Astrocyte of the cerebellum (primary cell): Measurements from ENCODE around the gene FBXO40.

ENCODE experiments used
- DNase-seq: peaks from one replicate; pipeline ENCODE4 v3.0.0-alpha.2; 2011; ENCODE audit warnings: low read depth
- H3K4me3 ChIP-seq: 2 replicates; pipeline ENCODE4 v1.5.1; 2011; ENCODE audit warnings: mild to moderate bottlenecking, low read depth, low read length, moderate library complexity
- in situ Hi-C: cut with HindIII; loops from 2 replicates; pipeline ENCODE4 v1.10.0; 2017; ENCODE audit warnings: low sequenced_read_pairs
- TF ChIP-seq, protein P1 (sequence below): IDR thresholded peaks from 2 replicates; pipeline ENCODE4 v1.5.1; 2012; ENCODE audit warnings: low read length, low read depth, moderate library complexity, mild to moderate bottlenecking; ENCODE audit errors: missing control alignments

Gene FBXO40

GRCh38 chr3:121606106-121606505 is 12.9 kb downstream of the FBXO40 start:
- H3K4me3 ChIP-seq = no peak overlapping the region
- TF ChIP-seq, protein P1, sequence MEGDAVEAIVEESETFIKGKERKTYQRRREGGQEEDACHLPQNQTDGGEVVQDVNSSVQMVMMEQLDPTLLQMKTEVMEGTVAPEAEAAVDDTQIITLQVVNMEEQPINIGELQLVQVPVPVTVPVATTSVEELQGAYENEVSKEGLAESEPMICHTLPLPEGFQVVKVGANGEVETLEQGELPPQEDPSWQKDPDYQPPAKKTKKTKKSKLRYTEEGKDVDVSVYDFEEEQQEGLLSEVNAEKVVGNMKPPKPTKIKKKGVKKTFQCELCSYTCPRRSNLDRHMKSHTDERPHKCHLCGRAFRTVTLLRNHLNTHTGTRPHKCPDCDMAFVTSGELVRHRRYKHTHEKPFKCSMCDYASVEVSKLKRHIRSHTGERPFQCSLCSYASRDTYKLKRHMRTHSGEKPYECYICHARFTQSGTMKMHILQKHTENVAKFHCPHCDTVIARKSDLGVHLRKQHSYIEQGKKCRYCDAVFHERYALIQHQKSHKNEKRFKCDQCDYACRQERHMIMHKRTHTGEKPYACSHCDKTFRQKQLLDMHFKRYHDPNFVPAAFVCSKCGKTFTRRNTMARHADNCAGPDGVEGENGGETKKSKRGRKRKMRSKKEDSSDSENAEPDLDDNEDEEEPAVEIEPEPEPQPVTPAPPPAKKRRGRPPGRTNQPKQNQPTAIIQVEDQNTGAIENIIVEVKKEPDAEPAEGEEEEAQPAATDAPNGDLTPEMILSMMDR = no peak
- DNase-seq = no peak
- in situ Hi-C loops = no loop called here

DNA sequence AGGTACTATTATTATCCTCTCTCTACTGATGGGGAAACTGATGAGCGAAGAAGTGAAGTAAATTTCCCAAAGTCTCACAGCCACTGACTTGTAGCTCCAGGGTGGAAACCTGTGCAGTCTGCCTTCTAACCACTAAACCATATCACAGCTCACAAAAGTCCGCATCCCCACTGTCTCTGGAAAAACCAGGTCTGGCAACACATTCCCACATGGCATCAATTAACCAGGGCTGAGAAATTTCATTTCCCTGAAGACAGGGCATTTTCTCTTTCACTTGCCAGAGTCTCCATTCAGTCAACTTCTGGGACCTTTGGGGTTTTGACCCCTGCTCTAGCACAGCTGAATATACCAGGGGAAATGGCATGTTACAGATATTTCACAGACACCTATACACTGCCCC is 26.5 kb downstream of the FBXO40 start:
- in situ Hi-C loops = no loop called here
- TF ChIP-seq, protein P1 = no peak
- no peak overlapping the region for H3K4me3 ChIP-seq
- DNase-seq = no peak

- TF ChIP-seq, protein P1 = no peak
- no peak overlapping the region for H3K4me3 ChIP-seq
- no peak for DNase-seq
- in situ Hi-C loops = no loop called here
Measured at GRCh38 chr3:121621491-121621890, 28.3 kb downstream of the FBXO40 start.

DNA sequence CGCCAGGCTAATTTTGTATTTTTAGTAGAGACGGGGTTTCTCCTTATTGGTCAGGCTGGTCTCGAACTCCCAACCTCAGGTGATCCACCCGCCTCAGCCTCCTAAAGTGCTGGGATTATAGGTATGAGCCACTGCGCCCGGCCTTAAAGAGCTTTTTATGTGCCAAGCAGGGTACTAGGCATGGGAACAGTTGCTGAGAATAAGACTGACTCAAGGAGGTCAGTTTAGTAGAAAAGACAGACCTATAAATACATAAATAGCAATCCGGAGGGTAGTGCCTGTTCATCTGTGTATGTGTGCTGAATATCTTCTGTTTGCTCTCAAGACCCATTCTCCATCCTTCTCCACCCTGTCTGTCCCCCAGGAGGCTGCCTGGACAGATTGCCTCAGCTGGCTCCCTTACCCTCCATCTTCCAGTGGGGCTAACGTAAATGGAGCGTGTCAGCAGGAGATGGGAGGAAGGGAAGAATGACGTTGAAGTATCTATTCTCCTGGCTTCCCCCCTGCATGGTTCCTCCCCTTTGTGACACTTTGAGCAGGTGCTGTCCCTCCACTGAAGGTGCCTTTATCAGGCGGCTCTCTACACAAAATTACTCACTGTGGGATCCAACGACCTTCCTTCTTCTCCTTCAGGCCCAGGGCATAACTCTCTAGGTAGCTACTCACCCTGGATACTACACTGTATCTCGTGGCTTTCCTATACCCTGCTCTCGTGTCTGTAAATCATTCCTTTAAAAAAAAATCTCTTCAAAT is 31.1 kb downstream of the FBXO40 start:
- H3K4me3 ChIP-seq = no peak overlapping the region
- DNase-seq = no peak
- TF ChIP-seq, protein P1 = no peak
- in situ Hi-C loops = no loop called here

DNA sequence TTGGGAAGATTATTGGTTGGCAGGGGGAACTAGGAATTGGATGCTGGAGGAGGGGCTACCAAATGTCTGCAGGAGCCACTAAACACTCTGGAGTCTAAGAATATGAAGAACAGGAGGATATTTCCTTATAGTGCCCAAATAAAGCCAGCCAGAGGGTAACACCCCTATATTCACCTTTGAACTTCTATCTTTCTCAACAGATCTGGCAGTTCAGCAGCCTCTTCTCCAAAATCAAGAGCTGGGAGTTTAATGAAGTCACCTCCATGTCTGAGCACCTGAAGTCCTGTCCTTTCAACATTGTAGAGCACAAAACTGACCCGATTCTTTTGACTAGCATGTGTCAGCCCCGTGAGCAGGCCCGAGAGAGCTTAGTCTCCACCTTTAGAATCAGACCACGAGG is 33.3 kb downstream of the FBXO40 start:
- TF ChIP-seq, protein P1 = no peak
- H3K4me3 ChIP-seq = no peak overlapping the region

DNA sequence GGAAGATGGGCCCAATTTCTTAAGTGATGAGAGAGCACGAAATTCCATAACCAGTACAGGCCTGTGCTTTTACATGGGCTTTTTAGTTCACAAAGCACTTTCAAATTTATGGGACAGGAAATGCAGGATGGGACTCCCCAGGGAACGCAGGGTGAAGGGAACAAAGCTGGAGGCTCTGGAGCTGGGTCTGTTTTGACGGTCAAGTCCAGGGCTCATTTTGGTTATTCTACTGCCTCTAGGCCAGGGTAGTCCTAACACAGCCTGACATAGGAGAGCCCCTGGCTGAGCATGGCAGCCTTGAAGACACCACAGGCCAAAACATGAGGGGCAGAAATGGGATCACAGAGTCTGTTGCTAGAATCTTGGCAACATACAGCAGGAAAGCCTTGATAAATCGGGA is 34.0 kb downstream of the FBXO40 start:
- TF ChIP-seq, protein P1 = no peak
- in situ Hi-C loops = no loop called here
- DNase-seq = no peak
- H3K4me3 ChIP-seq = no peak overlapping the region

More for the DNA sequence above, 33.3 kb downstream of the FBXO40 start:
- no peak for DNase-seq
- in situ Hi-C loops = no loop called here
